Ascending aorta (tissue), 2 donors: Measurements from ENCODE around the gene LFNG. TPM values are rescaled to one million over a fixed set of nuclear protein-coding genes. Genes with fewer than 3 reads are reported as not detected.

Experiments used
- DNase-seq, 2 donors: peaks; one replicate each; pipeline ENCODE4 v3.0.0-alpha.2; 2019; ENCODE audit warnings: low spot score in 2 of 2
- H3K27ac ChIP-seq, 2 donors: fragments of 200-600 bp; sonication (generic); one replicate each; pipeline ENCODE4 v1.5.1; 2016 to 2017; ENCODE audit warnings: mild to moderate bottlenecking in 1 of 2
- H3K27me3 ChIP-seq: fragments of 200-600 bp; sonication (generic); one replicate; pipeline ENCODE4 v1.5.1; 2017
- H3K36me3 ChIP-seq, 2 donors: fragments of 200-600 bp; sonication (generic); one replicate each; pipeline ENCODE4 v1.5.1; 2016
- H3K4me1 ChIP-seq, 2 donors: fragments of 200-600 bp; sonication (generic); one replicate each; pipeline ENCODE4 v1.5.1; 2016 to 2017; ENCODE audit warnings: mild to moderate bottlenecking in 1 of 2
- H3K4me3 ChIP-seq, 2 donors: fragments of 200-600 bp; sonication (generic); one replicate each; pipeline ENCODE4 v1.5.1; 2016 to 2017; ENCODE audit warnings: mild to moderate bottlenecking in 1 of 2
- H3K9me3 ChIP-seq, 2 donors: fragments of 200-600 bp; sonication (generic); one replicate each; pipeline ENCODE4 v1.5.1; 2016
- intact Hi-C: fragments of 100-400 bp; cut with DNase I; formaldehyde crosslinking; loops from one replicate; pipeline ENCODE4 v1.15.1; 2023
- total RNA-seq: library from RNA; depleted of rRNA; stranded (reverse); fragments of >200 nt; gene quantifications from one replicate; pipeline ENCODE4 v1.1.0, GENCODE V29; 2016
- TF ChIP-seq, protein P1 (sequence below), 3 experiments: fragments of 200-600 bp in 2 of 3; fragments of 450-650 bp in 1 of 3; sonication (generic) in 2 of 3; IDR thresholded peaks; one replicate each; pipeline ENCODE4 v1.5.1; 2016 to 2019; ENCODE audit warnings: antibody characterized with exemption in 3 of 3, mild to moderate bottlenecking in 1 of 3, moderate library complexity in 1 of 3

Gene LFNG
- total RNA-seq, 1 donor from 2014 or later = 102 TPM

DNA sequence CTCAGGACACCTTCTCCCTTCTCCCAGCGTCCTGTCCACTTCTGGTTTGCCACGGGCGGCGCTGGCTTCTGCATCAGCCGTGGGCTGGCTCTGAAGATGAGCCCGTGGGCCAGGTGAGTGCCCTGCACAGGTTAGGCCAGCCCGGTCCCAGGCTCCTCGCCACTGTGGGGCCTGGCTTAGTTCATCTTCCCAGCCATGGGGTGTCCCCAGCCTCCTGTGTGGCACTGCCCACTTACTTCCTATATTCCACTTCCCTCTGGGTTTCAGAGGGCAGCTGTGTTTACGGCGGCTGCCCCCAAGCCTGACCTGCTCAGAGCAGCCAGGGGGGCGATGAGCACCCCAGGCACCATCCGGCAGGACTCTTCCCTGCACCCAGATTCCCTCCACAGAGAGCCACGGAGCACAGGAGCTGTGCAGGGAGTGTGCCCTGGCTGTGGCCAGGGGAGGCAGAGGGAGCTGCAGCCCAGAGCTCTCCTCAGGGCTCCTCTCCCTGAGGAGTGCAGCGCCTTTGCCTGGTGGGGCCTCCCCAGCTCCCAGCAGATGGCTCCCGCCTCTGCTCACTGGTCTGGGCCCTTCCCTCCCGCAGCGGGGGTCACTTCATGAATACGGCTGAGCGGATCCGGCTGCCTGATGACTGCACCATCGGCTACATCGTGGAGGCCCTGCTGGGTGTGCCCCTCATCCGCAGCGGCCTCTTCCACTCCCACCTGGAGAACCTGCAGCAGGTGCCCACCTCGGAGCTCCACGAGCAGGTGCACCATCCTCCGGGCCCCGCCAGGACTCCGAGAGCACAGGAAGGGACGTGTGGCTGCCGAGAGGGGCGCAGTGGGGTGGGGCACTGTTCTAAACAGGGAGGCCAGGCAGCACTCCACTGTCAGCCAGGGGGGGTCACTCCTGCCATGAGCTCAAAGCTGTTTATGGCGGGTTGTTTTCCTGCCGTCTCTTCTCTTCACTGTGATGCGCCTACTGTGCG is 6.4 kb downstream of the LFNG start:
- intact Hi-C loops = no loop called here
- TF ChIP-seq, protein P1, sequence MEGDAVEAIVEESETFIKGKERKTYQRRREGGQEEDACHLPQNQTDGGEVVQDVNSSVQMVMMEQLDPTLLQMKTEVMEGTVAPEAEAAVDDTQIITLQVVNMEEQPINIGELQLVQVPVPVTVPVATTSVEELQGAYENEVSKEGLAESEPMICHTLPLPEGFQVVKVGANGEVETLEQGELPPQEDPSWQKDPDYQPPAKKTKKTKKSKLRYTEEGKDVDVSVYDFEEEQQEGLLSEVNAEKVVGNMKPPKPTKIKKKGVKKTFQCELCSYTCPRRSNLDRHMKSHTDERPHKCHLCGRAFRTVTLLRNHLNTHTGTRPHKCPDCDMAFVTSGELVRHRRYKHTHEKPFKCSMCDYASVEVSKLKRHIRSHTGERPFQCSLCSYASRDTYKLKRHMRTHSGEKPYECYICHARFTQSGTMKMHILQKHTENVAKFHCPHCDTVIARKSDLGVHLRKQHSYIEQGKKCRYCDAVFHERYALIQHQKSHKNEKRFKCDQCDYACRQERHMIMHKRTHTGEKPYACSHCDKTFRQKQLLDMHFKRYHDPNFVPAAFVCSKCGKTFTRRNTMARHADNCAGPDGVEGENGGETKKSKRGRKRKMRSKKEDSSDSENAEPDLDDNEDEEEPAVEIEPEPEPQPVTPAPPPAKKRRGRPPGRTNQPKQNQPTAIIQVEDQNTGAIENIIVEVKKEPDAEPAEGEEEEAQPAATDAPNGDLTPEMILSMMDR (IDR thresholded peaks at IDR 0.05) = no peak
- no peak for DNase-seq
- Histone ChIP-seq H3K4me3 (no peak overlapping the region), H3K27me3 (peaks cover 26% of the 10 kb centered on the region), H3K36me3 (no peaks in the 10 kb centered on the region), H3K4me1 (peaks cover 0 to 21% of the 10 kb centered on the region in 2 donors), H3K9me3 (no peaks in the 10 kb centered on the region), H3K27ac (no peak overlapping the region)

DNA sequence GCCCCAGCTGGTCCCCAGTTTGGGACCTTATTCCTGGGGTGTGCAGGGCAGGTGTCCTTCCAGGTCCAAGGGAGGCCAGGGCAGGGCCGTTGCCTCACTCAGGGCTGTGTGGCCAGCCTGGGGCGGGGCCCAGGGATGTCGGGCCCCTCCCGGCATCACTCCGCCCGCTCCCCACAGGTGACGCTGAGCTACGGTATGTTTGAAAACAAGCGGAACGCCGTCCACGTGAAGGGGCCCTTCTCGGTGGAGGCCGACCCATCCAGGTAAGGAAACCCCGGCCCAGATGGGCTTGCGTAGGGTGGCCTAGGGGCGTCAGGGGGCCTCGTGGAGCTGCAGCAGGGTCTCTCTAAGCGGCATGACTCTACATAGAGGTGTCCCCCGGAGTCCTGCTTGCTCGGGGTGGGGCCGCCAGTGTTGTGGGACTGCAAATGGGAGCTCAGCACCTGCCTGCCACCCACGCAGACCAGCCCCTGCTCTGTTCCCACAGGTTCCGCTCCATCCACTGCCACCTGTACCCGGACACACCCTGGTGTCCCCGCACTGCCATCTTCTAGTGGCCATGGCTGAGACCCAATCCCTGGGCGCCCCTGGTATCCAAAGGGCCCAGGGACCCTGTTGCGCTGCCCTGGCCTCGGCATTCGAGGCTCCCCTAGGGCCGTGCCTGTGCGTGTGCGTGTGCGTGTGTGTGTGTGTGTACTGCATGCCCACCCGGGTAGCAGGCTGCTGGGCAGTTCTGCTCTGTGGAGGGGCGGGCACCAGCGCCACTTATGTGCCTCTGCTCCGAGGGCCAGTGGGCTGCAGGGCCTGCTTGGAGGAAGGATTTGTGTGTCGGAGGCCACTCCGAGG is 7.3 kb downstream of the LFNG start:
- Histone ChIP-seq H3K27me3 (peaks cover 22% of the 10 kb centered on the region), H3K27ac (no peak overlapping the region), H3K36me3 (no peaks in the 10 kb centered on the region), H3K9me3 (no peaks in the 10 kb centered on the region), H3K4me1 (peaks cover 0 to 21% of the 10 kb centered on the region in 2 donors), H3K4me3 (no peak overlapping the region)
- TF ChIP-seq, protein P1 (IDR thresholded peaks at IDR 0.05) = no peak
- intact Hi-C loops = no loop called here
- DNase-seq = no peak

DNA sequence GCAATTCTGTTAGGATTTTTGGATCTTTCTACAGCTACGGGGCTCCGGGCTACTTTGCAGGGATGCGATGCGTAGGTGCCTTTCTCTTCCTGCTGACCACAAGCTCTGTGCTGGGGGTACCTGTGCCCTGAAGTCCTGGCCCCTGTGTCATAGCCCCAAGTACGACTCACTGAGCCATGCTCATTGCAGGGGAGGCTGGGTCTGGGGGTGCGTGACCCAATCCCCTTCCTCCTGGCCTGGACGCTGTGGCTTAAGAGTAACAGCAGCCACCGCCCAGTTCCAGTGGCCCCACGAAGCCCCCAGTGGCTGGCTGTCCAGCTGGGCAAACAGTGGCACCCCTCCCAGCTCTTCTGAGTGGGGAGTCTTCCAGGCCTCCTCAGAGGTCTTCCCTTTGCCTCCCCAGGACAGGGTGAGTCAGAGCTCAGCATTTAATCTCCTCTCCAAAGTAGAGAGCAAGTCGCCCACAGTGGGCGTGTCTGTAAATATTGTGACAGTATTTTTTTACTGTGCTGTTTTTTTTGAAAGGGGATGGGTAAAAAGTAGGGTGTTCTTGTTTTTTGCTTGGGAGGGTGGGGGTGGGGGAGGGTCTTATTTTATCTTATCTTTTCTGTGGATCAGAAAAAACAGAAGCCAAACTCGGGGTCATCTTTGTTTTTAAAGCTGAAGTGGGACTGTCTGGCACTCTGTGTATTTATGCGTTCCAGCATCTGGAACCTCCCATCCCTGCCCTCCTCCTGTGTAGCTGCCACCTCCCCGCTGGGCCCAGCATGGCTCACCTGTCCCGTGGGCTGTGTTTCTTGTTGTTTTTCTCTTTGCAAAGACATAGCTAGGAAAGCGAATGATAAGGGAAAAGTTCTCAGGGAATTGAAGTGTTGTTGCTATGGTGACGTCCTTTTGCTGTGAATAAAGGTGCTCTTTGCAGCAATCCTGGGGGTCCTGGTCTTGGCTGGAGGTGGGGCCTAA is 8.2 kb downstream of the LFNG start:
- peaks cover 19% of the 10 kb centered on the region for H3K27me3 ChIP-seq
- peaks cover 0 to 17% of the 10 kb centered on the region in 2 donors for H3K4me1 ChIP-seq

DNA sequence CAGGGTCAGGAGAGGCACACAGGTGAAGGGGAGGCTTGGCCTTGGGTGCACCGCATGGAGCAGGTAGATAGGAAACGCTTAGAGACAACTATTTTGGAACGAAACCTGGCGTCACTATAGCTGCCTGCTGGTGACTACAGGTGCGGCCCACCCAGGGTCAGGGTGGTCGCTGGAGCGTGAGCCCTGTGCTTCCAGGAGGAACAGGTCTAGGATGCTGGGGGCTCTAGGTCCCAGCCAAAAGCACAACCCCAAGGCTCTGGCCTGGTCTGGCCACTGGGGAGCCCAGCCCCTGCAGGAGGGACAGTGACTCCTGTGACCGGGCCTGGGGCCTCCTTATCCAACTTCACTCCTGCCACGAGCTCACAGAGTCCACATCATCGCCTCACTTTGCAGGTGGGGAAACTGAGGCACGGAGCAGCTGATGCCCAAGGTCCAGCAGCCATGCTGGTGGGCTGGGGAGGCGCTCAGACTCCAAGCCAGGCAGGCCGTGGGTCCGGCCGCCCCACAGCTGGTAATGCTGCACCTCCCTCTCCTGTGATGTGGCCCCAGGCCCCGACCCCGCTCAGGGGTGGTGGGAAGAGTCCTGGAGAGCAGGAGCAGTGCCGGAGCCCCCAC is 9.0 kb downstream of the LFNG start:
- Histone ChIP-seq H3K4me3 (no peak overlapping the region), H3K27ac (peak overlapping the region in 1 of 2 donors; percentile 42), H3K27me3 (peaks cover 14% of the 10 kb centered on the region), H3K9me3 (no peaks in the 10 kb centered on the region), H3K4me1 (peaks cover 0 to 10% of the 10 kb centered on the region in 2 donors), H3K36me3 (no peaks in the 10 kb centered on the region)
- TF ChIP-seq, protein P1 (IDR thresholded peaks at IDR 0.05) = no peak
- no peak for DNase-seq
- intact Hi-C loops = no loop called here

More for the DNA sequence above, 8.2 kb downstream of the LFNG start:
- no peaks in the 10 kb centered on the region for H3K9me3 ChIP-seq
- no peaks in the 10 kb centered on the region for H3K36me3 ChIP-seq
- H3K4me3 ChIP-seq = no peak overlapping the region
- TF ChIP-seq, protein P1 (IDR thresholded peaks at IDR 0.05) = no peak
- no peak overlapping the region for H3K27ac ChIP-seq
- DNase-seq = no peak
- intact Hi-C loops = no loop called here
